HL-60 (cell line): ENCODE results near the gene SLC27A1.

Experiments
- GABPA ChIP-seq: IDR thresholded peaks from 2 replicates; pipeline ENCODE4 v1.6.1; 2012; ENCODE audit warnings: low read depth
- POLR2AphosphoS5 ChIP-seq: IDR thresholded peaks from 2 replicates; pipeline ENCODE4 v1.6.1; 2012; ENCODE audit warnings: low read depth
- TF ChIP-seq, protein P1 (sequence below): IDR thresholded peaks from 2 replicates; pipeline ENCODE4 v1.6.1; 2012; ENCODE audit warnings: low read depth; ENCODE audit not compliant: insufficient replicate concordance
- TF ChIP-seq, protein P2 (sequence below): IDR thresholded peaks from one replicate; pipeline ENCODE4 v1.5.1; 2011; ENCODE audit warnings: low read length, control low read depth, inconsistent platforms; ENCODE audit not compliant: insufficient read depth

GRCh38 chr19:17454576-17455071 is 15.7 kb upstream of the SLC27A1 start:
- TF ChIP-seq, protein P1, sequence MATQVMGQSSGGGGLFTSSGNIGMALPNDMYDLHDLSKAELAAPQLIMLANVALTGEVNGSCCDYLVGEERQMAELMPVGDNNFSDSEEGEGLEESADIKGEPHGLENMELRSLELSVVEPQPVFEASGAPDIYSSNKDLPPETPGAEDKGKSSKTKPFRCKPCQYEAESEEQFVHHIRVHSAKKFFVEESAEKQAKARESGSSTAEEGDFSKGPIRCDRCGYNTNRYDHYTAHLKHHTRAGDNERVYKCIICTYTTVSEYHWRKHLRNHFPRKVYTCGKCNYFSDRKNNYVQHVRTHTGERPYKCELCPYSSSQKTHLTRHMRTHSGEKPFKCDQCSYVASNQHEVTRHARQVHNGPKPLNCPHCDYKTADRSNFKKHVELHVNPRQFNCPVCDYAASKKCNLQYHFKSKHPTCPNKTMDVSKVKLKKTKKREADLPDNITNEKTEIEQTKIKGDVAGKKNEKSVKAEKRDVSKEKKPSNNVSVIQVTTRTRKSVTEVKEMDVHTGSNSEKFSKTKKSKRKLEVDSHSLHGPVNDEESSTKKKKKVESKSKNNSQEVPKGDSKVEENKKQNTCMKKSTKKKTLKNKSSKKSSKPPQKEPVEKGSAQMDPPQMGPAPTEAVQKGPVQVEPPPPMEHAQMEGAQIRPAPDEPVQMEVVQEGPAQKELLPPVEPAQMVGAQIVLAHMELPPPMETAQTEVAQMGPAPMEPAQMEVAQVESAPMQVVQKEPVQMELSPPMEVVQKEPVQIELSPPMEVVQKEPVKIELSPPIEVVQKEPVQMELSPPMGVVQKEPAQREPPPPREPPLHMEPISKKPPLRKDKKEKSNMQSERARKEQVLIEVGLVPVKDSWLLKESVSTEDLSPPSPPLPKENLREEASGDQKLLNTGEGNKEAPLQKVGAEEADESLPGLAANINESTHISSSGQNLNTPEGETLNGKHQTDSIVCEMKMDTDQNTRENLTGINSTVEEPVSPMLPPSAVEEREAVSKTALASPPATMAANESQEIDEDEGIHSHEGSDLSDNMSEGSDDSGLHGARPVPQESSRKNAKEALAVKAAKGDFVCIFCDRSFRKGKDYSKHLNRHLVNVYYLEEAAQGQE = no peak
- TF ChIP-seq, protein P2, sequence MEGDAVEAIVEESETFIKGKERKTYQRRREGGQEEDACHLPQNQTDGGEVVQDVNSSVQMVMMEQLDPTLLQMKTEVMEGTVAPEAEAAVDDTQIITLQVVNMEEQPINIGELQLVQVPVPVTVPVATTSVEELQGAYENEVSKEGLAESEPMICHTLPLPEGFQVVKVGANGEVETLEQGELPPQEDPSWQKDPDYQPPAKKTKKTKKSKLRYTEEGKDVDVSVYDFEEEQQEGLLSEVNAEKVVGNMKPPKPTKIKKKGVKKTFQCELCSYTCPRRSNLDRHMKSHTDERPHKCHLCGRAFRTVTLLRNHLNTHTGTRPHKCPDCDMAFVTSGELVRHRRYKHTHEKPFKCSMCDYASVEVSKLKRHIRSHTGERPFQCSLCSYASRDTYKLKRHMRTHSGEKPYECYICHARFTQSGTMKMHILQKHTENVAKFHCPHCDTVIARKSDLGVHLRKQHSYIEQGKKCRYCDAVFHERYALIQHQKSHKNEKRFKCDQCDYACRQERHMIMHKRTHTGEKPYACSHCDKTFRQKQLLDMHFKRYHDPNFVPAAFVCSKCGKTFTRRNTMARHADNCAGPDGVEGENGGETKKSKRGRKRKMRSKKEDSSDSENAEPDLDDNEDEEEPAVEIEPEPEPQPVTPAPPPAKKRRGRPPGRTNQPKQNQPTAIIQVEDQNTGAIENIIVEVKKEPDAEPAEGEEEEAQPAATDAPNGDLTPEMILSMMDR = no peak
- TF ChIP-seq POLR2AphosphoS5 (no peak), GABPA (no peak)
